OCI-LY7 (cell line): Measurements from ENCODE around the gene TRAPPC10.

ENCODE experiments used
- CTCF ChIP-seq: fragments of 200-600 bp; sonication (generic); conservative IDR thresholded peaks from 2 replicates; pipeline ENCODE4 v1.5.1; 2014; ENCODE audit warnings: mild to moderate bottlenecking, antibody characterized with exemption, low read length, moderate library complexity, mixed read lengths
- EZH2phosphoT487 ChIP-seq: fragments of 200-600 bp; sonication (generic); IDR thresholded peaks from 2 replicates; pipeline ENCODE4 v1.6.1; 2018; ENCODE audit warnings: low read depth, borderline replicate concordance, mild to moderate bottlenecking, mixed run types, antibody characterized with exemption, low read length, moderate library complexity, mixed read lengths

GRCh38 chr21:43989401-43989800 is 22.7 kb upstream of the TRAPPC10 start:
- TF ChIP-seq CTCF (no peak), EZH2phosphoT487 (no peak)
